Measurements from ENCODE around the gene KRTAP21-1. TPM values are rescaled to one million over a fixed set of nuclear protein-coding genes. Genes with fewer than 3 reads are reported as not detected.

Gene KRTAP21-1
- total and polyA plus RNA-seq, 8 donors: not detected

DNA sequence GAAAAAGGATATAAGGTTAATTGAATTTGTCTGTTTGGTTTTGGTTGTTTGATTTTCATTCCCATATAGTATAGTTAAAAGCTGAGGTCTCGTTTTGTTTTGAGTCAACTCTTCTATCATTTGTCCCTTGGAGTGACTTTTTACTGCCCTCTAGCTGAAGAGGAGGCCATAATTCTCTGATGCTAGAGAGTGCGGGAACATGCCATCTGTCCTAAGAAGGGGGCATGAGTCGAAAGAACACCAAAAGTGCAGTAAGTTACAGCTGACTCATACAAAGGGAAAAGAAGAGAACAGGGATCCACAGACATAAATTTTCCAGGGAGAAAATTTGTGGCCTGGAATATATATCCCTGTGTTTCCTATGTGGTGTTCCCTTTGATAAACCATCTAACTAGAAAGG lies 40.8 kb downstream of the KRTAP21-1 start:
- Histone ChIP-seq H3K9me3 (no peaks in the 10 kb centered on the region), H3K4me3 (no peak overlapping the region), H3K36me3 (no peaks in the 10 kb centered on the region), H3K27ac (no peak overlapping the region), H3K27me3 (no peaks in the 10 kb centered on the region), H3K4me1 (no peaks in the 10 kb centered on the region)
- 36 to 38% methylated on average over 3 of the region's 3 CpGs for WGBS, 2 donors
- TF ChIP-seq CTCF (IDR thresholded peaks at IDR 0.05): no peak
- ATAC-seq (no peak), FAIRE-seq (no peak), DNase-seq (no peak)
- intact Hi-C loops (cut with DNase I): no loop called here

DNA sequence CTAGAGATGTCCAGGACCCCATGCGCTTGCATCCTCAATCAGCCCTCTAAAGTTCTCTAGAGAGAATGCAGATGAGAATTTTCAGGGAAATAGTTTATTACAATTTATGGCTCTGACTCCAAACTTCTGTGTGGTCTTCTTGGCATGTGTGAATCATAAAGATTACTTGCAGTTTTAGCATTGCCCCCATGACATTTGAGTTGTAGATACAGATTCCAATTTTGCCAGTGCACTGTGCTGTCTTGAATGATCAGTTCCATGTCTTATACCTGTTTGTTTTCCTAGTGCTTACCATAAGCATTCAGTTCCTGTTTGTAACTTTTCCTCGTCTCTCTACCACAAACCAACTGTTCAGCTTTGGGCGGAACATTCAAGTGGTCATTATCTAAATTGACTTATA lies 41.5 kb downstream of the KRTAP21-1 start:
- FAIRE-seq: no peak
- 89 to 95% methylated on average over 3 of the region's 3 CpGs for WGBS, 2 donors
- no peak overlapping the region for H3K4me3 ChIP-seq
- no peaks in the 10 kb centered on the region for H3K27me3 ChIP-seq
- DNase-seq: no peak
- H3K9me3 ChIP-seq: no peaks in the 10 kb centered on the region
- no peaks in the 10 kb centered on the region for H3K4me1 ChIP-seq
- H3K27ac ChIP-seq: no peak overlapping the region
- no peak for ATAC-seq
- no peak for TF ChIP-seq CTCF (IDR thresholded peaks at IDR 0.05)
- no peaks in the 10 kb centered on the region for H3K36me3 ChIP-seq
- intact Hi-C loops (cut with DNase I): no loop called here

DNA sequence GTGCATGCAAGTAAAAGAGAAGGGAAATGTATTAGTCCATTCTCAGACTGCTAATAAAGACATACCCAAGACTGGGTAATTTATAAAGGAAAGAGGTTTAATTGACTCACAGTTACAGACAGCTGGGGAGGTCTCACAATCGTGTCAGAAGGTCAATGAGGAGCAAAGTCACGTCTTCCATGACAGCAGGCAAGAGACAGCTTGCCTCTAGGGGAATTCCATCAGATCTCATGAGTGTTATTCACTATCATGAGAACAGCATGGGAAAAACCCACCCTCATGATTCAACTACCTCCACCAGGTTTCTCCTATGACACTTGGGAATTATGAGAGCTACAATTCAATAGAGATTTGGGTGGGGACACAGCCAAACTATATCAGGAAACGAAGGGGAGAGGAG lies 44.7 kb downstream of the KRTAP21-1 start:
- Histone ChIP-seq H3K27ac (no peak overlapping the region), H3K4me3 (no peak overlapping the region), H3K9me3 (no peaks in the 10 kb centered on the region), H3K36me3 (no peaks in the 10 kb centered on the region), H3K27me3 (no peaks in the 10 kb centered on the region), H3K4me1 (no peaks in the 10 kb centered on the region)
- WGBS, 2 donors: 20 to 28% methylated on average over 3 of the region's 3 CpGs
- no peak for TF ChIP-seq CTCF (IDR thresholded peaks at IDR 0.05)
- no peak for FAIRE-seq
- ATAC-seq: no peak
- no peak for DNase-seq
- intact Hi-C loops (cut with DNase I): no loop called here

DNA sequence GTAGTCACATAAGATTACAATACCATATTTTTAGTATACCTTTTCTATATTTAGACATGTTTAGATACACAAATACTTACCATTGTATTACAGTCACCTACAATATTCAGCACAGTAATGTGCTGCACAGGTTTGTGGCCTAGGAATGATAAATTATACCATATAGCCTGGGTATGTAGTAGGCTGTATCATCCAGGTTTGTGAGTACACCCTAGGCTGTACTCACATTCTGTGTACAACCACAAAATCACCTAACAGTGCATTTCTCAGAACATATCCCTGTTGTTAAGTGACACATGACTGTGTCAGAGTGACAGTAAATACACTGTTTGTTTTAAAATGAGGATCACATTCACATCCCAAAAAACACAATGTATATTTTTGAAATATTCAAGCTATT lies 47.8 kb downstream of the KRTAP21-1 start:
- intact Hi-C loops (cut with DNase I): no loop called here
- no peak for FAIRE-seq

More for the DNA sequence above, 47.8 kb downstream of the KRTAP21-1 start:
- no peaks in the 10 kb centered on the region for H3K27me3 ChIP-seq
- H3K4me3 ChIP-seq: no peak overlapping the region
- TF ChIP-seq CTCF (IDR thresholded peaks at IDR 0.05): no peak
- ATAC-seq (no peak), DNase-seq (no peak)
- H3K9me3 ChIP-seq: no peaks in the 10 kb centered on the region
- no peak overlapping the region for H3K27ac ChIP-seq
- H3K36me3 ChIP-seq: no peaks in the 10 kb centered on the region
- H3K4me1 ChIP-seq: no peaks in the 10 kb centered on the region

Other genes starting within 250 kb of the KRTAP21-1 start
- gene KRTAP19-6, start 213.6 kb downstream of the KRTAP21-1 start, total RNA-seq: not detected
- not detected for gene KRTAP19-6, start 213.6 kb downstream of the KRTAP21-1 start, polyA plus RNA-seq
- not detected for gene KRTAP19-7, start 194.1 kb downstream of the KRTAP21-1 start, total RNA-seq
- gene KRTAP19-7, start 194.1 kb downstream of the KRTAP21-1 start, polyA plus RNA-seq: not detected
- gene KRTAP22-2, start 165.0 kb downstream of the KRTAP21-1 start, total RNA-seq: not detected
- gene KRTAP22-2, start 165.0 kb downstream of the KRTAP21-1 start, polyA plus RNA-seq: not detected
- gene KRTAP6-3, start 163.0 kb downstream of the KRTAP21-1 start, total RNA-seq: not detected
- gene KRTAP6-3, start 163.0 kb downstream of the KRTAP21-1 start, polyA plus RNA-seq: not detected
- not detected for gene KRTAP6-2, start 156.5 kb downstream of the KRTAP21-1 start, total RNA-seq
- not detected for gene KRTAP6-2, start 156.5 kb downstream of the KRTAP21-1 start, polyA plus RNA-seq
- gene KRTAP22-1, start 154.3 kb downstream of the KRTAP21-1 start, total RNA-seq: not detected
- gene KRTAP22-1, start 154.3 kb downstream of the KRTAP21-1 start, polyA plus RNA-seq: not detected
- gene KRTAP6-1, start 141.5 kb downstream of the KRTAP21-1 start, total RNA-seq: not detected
- gene KRTAP6-1, start 141.5 kb downstream of the KRTAP21-1 start, polyA plus RNA-seq: not detected
- gene KRTAP20-1, start 139.0 kb downstream of the KRTAP21-1 start, total RNA-seq: not detected
- gene KRTAP20-1, start 139.0 kb downstream of the KRTAP21-1 start, polyA plus RNA-seq: not detected
- not detected for gene KRTAP20-4, start 134.8 kb downstream of the KRTAP21-1 start, total RNA-seq
- gene KRTAP20-4, start 134.8 kb downstream of the KRTAP21-1 start, polyA plus RNA-seq: not detected
- gene KRTAP20-2, start 120.2 kb downstream of the KRTAP21-1 start, total RNA-seq: not detected
- gene KRTAP20-2, start 120.2 kb downstream of the KRTAP21-1 start, polyA plus RNA-seq: not detected
- gene KRTAP20-3, start 112.6 kb downstream of the KRTAP21-1 start, total RNA-seq: not detected
- gene KRTAP20-3, start 112.6 kb downstream of the KRTAP21-1 start, polyA plus RNA-seq: not detected
- gene KRTAP21-3, start 36.7 kb downstream of the KRTAP21-1 start, total RNA-seq: not detected
- gene KRTAP21-3, start 36.7 kb downstream of the KRTAP21-1 start, polyA plus RNA-seq: not detected
- gene KRTAP21-2, start 8.2 kb downstream of the KRTAP21-1 start, total RNA-seq: not detected
- not detected for gene KRTAP21-2, start 8.2 kb downstream of the KRTAP21-1 start, polyA plus RNA-seq
- gene KRTAP8-1, start 57.8 kb upstream of the KRTAP21-1 start, total RNA-seq: not detected
- gene KRTAP8-1, start 57.8 kb upstream of the KRTAP21-1 start, polyA plus RNA-seq: not detected
- gene KRTAP7-1, start 74.3 kb upstream of the KRTAP21-1 start, total RNA-seq: not detected
- not detected for gene KRTAP7-1, start 74.3 kb upstream of the KRTAP21-1 start, polyA plus RNA-seq
- not detected for gene KRTAP11-1, start 126.2 kb upstream of the KRTAP21-1 start, total RNA-seq
- gene KRTAP11-1, start 126.2 kb upstream of the KRTAP21-1 start, polyA plus RNA-seq: not detected